ENCODE data around the gene TP73.

DNA sequence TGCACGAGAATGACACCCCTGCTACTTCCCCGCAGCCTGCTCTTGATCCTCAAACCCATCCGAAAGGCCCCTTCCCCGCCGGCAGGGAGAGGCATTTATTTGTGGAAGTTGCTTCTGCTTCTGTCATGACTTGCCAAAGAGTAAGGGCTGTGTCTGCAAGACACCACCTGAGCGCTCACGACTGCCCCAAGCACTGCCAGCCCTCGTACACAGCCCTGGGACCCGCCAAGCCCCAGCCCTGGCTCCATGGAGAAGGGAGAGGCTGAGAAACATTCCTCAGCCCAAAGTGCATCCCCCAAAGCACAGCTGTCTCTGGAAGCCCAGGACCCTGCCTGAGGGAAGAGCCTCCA lies 33.8 kb upstream of the TP73 start:
- TF ChIP-seq, protein P1, sequence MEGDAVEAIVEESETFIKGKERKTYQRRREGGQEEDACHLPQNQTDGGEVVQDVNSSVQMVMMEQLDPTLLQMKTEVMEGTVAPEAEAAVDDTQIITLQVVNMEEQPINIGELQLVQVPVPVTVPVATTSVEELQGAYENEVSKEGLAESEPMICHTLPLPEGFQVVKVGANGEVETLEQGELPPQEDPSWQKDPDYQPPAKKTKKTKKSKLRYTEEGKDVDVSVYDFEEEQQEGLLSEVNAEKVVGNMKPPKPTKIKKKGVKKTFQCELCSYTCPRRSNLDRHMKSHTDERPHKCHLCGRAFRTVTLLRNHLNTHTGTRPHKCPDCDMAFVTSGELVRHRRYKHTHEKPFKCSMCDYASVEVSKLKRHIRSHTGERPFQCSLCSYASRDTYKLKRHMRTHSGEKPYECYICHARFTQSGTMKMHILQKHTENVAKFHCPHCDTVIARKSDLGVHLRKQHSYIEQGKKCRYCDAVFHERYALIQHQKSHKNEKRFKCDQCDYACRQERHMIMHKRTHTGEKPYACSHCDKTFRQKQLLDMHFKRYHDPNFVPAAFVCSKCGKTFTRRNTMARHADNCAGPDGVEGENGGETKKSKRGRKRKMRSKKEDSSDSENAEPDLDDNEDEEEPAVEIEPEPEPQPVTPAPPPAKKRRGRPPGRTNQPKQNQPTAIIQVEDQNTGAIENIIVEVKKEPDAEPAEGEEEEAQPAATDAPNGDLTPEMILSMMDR (IDR thresholded peaks at IDR 0.05), result no peak
- no peak for TF ChIP-seq POLR2A (IDR thresholded peaks at IDR 0.05)
